HG03558 (cell line): ENCODE data around the gene RPUSD4.

ENCODE experiments used
- ATAC-seq: cut with Tn5 transposase; IDR thresholded peaks from one replicate; pipeline ENCODE4 v1.9.1; 2021; ENCODE audit warnings: moderate number of reproducible peaks; ENCODE audit not compliant: unreplicated experiment; ENCODE audit errors: extremely low read depth

Gene RPUSD4

GRCh38 chr11:126160345-126161022 lies 51.0 kb downstream of the RPUSD4 start:
- ATAC-seq = no peak

DNA sequence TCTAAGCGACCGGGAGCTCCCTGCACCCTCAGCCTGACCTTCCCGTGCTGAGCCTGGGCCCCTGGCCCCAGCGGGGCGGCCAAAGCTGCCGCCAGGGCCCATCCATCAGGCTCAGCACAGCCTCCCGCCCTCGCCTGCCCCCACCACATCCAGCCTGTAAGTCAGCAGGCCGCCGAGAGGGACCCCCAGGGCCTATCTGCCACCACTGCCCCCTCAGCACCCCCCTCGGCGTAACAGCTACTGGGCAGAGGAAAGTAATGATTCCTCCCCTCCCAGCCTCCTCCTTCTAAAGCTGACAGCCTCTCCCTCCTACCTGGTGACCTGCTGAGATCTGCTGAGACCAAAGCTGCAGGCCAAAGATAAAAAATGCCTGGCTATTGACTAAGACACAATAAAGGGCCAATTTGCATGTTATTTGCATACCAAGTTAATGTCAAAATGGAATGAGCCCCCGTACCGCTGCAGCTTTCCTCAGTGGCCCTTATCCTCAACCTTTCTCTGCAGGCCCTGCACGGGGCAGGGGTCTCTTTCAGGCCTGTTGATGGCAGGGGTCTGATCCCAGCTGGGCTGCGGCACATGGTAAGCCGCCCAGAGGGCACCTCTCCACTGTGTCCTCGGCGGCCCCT lies 51.6 kb downstream of the RPUSD4 start:
- no peak for ATAC-seq

GRCh38 chr11:126158054-126158791 lies 53.2 kb downstream of the RPUSD4 start:
- no peak for ATAC-seq

DNA sequence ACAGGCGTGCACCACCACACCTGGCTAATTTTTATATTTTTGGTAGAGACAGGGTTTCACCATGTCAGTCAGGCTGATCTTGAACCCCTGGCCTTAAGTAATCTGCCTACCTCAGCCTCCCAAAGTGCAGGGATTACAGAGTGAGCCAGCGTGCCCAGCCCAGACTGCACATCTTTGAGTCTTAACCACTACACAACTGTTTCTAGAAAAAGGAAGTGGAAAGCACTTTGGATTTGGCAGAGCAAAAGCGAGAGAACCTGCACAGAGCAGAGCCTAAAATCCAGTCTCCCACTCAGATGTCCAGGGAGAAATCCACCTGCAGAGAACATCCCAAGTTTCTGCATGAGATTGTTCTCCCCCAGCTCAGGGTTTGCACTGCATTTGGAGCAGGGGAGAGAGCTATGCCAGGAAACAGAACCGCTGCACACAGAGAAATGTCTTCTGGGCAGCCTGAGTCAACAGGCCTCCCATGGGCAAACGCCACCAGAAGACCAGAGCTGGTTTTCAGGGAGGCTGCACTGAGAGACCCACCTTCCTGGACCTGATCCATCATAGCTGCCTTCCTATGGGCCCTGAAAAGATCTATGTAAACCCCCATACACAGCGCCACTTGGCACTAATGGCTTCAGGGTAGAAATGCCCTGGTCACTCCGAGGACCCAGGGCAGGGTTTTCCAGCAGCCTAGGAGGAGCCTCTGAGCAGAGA lies 54.0 kb downstream of the RPUSD4 start:
- ATAC-seq = no peak

GRCh38 chr11:126156814-126157213 lies 54.6 kb downstream of the RPUSD4 start:
- ATAC-seq = no peak

DNA sequence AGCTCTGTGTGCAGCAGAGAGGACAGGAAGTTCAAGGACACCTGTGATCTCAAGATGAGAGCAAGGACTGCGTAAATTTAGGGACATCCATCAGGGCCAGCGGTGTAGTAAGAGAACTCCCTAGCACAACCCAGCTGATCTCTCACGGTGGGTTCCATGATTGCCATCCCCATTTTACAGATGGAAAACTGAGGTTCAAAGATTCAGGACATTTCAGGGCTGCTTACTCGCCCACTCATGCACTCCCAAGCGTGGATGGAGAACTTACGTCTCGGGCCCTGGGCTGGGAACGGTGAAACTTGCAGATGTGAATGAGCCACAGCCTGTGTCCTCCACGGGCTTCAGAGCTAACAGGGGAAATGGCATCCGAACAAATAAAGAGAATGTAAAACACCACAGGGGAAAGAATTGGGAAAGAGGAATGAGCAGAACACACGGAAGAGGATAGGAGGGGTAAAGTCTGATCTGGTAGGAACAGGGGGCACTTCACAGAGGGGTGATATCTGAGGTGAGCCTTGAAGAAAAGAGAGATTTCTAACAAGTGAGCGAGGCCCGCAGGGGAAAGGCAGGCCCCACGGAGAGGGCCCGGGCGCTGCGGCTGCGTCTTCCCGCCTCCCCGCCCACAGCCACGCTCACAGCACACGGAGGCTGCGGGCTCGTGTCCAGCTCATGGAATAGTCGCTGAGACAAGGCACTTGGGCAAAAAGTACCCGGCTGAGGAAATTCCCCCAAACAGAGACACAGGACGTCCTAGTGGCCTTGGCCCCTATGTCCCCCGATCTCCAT lies 55.9 kb downstream of the RPUSD4 start:
- no peak for ATAC-seq

DNA sequence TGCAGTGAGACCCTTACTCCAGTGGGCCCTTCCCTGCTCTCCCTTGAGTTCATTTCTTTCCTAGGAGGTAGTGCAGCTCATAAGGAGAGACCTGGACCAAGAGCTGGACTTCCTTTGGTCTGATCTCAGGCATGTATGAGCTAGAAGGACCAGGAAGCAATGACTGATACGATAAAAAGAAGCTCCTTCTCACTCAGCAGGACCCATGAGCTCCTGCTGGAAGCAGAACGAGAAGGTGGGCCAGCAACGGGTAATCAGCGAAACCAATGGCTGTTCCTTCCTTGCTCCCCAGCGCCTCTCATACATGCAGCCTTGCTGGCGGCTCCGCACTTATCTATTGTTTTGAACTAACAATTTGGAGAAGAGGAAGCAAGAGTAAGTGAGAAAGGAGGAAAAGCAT lies 56.8 kb downstream of the RPUSD4 start:
- no peak for ATAC-seq

DNA sequence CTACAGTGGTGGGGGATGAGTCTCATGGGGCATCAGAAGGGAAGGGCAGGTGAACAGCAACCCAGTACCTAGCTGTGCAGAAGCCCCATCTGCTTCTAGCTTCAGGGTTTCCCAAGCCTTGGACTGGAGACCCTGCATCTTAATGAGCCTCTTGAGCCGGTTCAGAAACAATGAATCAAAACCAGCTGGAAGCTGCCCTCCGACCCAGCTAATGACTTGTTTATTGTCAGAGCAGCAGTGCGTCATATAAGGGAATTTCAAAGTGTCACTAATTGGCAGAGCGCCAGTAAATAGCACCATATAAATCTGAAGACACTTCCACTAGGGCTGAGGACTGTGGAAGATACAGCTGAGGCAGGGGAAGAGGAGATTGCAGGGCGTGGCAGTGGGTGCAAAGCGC lies 57.5 kb downstream of the RPUSD4 start:
- ATAC-seq = no peak

DNA sequence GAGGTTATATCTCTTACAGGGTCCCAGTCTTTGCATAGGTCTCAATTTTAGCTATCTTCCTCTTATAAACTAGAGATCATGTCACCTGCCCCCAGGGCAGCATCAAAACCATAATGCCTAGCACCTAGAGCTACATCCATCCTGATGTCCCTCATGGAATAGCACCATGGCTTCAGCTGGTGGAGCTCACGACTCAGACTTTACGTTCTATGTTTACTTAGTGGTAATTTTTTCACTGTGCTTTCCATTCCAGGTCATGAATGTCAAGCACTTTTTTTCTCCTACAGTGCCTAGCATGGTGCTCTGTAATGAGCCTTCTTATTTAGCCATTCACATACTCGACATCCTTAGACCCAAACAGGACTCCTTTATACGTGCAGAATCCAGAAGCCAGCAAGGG lies 58.4 kb downstream of the RPUSD4 start:
- ATAC-seq = no peak

DNA sequence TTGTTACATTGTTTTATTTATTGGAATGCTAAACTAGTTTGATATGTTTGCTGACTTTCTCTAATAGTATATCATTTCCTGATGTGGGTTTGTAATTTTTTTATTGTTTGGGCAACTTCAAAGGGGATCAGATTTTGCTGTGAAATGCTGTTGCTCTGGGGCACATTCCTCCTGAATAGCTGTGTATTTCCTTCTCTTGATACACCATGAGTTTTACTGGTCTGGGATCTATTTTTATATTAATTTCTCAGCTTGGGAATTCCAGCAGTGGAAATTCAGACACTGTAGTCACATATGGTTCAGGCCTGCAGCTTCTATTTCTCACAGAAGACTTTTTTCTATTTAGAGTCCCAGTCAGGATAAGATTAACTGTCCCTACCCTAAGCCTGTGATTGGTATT lies 58.9 kb downstream of the RPUSD4 start:
- no peak for ATAC-seq

- ATAC-seq = no peak
Observed at GRCh38 chr11:126152152-126152551, 59.3 kb downstream of the RPUSD4 start.
